Measurements from ENCODE around the gene INHA. TPM values are rescaled to one million over a fixed set of nuclear protein-coding genes. Genes with fewer than 3 reads are reported as not detected.

INHA gene
- total RNA-seq, 1 donor from 2014 or later, result not detected

DNA sequence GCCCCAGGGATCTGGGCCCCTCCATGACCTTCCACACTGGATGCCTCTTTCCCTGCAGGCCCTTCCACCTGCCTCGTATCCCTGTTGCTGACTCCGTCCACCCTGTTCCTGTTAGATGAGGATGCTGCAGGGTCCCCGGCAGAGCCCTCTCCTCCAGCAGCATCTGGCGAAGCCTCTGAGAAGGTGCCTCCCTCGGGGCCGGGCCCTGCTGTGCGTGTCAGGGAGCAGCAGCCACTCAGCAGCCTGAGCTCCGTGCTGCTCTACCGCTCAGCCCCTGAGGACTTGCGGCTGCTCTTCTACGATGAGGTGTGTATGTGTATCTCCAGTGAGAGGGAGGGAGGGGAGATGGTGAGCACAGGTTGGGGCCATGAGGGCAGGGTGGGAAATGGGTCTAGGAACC is 42.9 kb downstream of the INHA start:
- CTCF ChIA-PET, result no interaction called here
- no peak for ATAC-seq (ENCODE audit: low read depth)
- intact Hi-C loops (cut with micrococcal nuclease), result no loop called here

DNA sequence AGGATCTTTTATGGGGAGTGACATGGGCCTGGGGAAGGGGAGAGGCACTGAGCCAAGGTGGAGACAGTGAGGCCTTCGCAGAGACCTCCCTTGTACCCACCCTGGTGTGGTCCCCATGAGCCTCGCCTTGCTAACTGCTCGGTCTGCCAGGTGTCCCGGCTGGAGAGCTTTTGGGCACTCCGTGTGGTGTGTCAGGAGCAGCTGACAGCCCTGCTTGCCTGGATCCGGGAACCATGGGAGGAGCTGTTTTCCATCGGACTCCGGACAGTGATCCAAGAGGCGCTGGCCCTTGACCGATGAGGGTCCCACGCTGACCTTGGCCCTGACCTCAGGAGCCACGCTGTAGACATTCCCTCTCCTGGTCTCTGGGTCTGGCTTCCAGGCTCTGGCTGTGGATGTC is 43.8 kb downstream of the INHA start:
- POLR2A ChIA-PET, result interaction anchor here (1.3 kb wide), 1 partner anchor 18 kb away, joined by 5 read pairs; the partner anchor contains the start of gene STK11IP
- CTCF ChIA-PET, result no interaction called here
- TF ChIP-seq, protein P1, sequence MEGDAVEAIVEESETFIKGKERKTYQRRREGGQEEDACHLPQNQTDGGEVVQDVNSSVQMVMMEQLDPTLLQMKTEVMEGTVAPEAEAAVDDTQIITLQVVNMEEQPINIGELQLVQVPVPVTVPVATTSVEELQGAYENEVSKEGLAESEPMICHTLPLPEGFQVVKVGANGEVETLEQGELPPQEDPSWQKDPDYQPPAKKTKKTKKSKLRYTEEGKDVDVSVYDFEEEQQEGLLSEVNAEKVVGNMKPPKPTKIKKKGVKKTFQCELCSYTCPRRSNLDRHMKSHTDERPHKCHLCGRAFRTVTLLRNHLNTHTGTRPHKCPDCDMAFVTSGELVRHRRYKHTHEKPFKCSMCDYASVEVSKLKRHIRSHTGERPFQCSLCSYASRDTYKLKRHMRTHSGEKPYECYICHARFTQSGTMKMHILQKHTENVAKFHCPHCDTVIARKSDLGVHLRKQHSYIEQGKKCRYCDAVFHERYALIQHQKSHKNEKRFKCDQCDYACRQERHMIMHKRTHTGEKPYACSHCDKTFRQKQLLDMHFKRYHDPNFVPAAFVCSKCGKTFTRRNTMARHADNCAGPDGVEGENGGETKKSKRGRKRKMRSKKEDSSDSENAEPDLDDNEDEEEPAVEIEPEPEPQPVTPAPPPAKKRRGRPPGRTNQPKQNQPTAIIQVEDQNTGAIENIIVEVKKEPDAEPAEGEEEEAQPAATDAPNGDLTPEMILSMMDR (IDR thresholded peaks at IDR 0.05), result no peak

More for the DNA sequence above, 42.9 kb downstream of the INHA start:
- no peak overlapping the region for H3K27ac Mint-ChIP-seq
- H3K9me3 Mint-ChIP-seq, result no peaks in the 10 kb centered on the region
- H3K4me1 Mint-ChIP-seq, result peaks cover 12% of the 10 kb centered on the region
- H3K36me3 Mint-ChIP-seq (ENCODE audit: low read depth), result peaks cover 43% of the 10 kb centered on the region
- no peaks in the 10 kb centered on the region for H3K27me3 Mint-ChIP-seq
- no peak overlapping the region for H3K4me3 Mint-ChIP-seq
- TF ChIP-seq, protein P1 (IDR thresholded peaks at IDR 0.05), result no peak
- DNase-seq, result no peak
- POLR2A ChIA-PET, result interaction anchor here (1.3 kb wide), 1 partner anchor 18 kb away, joined by 5 read pairs; the partner anchor contains the start of gene STK11IP

DNA sequence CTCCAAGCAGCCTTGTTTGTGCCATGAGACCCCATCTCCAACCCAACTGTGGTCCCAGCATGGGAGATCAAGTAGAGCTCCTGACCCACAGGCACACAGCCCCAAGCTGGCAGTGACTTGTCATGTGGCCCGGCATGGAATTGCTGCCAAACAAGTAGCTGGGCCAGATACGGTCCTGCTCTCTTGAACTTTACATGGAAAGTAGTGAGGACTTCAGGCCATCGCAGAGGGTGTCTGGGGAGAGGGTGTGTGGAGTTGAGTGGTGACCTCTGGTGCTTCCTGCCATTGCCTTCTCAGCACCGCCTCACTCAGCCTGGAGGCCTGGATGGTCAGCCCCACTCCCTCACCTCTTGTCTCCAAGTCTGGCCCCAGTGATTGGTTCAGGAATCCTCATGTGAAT is 44.4 kb downstream of the INHA start:
- Mint-ChIP-seq H3K27ac (no peak overlapping the region), H3K36me3 (ENCODE audit: low read depth) (peaks cover 29% of the 10 kb centered on the region), H3K9me3 (no peaks in the 10 kb centered on the region), H3K27me3 (no peaks in the 10 kb centered on the region), H3K4me1 (peaks cover 10% of the 10 kb centered on the region), H3K4me3 (no peak overlapping the region)
- TF ChIP-seq, protein P1 (IDR thresholded peaks at IDR 0.05), result no peak
- intact Hi-C loops (cut with micrococcal nuclease), result no loop called here
- CTCF ChIA-PET, result no interaction called here
- POLR2A ChIA-PET, result no interaction called here
- no peak for DNase-seq
- ATAC-seq (ENCODE audit: low read depth), result no peak

More for the DNA sequence above, 43.8 kb downstream of the INHA start:
- no peak overlapping the region for H3K27ac Mint-ChIP-seq
- intact Hi-C loops (cut with micrococcal nuclease), result no loop called here
- H3K36me3 Mint-ChIP-seq (ENCODE audit: low read depth), result peaks cover 36% of the 10 kb centered on the region
- no peak for ATAC-seq (ENCODE audit: low read depth)
- no peaks in the 10 kb centered on the region for H3K9me3 Mint-ChIP-seq
- H3K27me3 Mint-ChIP-seq, result no peaks in the 10 kb centered on the region
- H3K4me1 Mint-ChIP-seq, result peaks cover 12% of the 10 kb centered on the region
- no peak for DNase-seq
- H3K4me3 Mint-ChIP-seq, result no peak overlapping the region

DNA sequence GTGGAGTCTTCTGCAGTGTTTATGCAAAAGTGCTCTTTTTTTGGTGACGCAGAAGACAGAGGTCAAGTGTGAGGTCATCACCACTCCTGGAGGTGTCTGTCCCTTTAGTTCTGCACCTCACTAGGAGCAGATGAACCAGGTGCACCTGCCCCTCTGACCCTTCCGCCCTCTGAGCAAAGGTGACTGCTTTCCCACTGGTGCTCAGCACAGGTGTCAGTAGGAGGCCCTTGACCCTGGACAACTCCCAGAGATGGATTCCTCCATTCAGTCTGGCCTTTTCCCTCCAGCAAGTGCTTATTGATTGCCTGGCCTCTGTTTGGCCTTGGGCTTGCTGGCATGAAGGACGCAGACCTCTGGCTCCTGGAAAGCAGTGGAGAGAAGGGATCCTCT is 46.6 kb downstream of the INHA start:
- TF ChIP-seq, protein P1 (IDR thresholded peaks at IDR 0.05), result no peak
- DNase-seq, result no peak
- ATAC-seq (ENCODE audit: low read depth), result no peak
- H3K27me3 Mint-ChIP-seq, result peaks cover 12% of the 10 kb centered on the region
- ChIA-PET POLR2A (no interaction called here), CTCF (no interaction called here)
- no peaks in the 10 kb centered on the region for H3K9me3 Mint-ChIP-seq
- no peaks in the 10 kb centered on the region for H3K4me1 Mint-ChIP-seq
- no peak overlapping the region for H3K4me3 Mint-ChIP-seq
- H3K36me3 Mint-ChIP-seq (ENCODE audit: low read depth), result peaks cover 18% of the 10 kb centered on the region
- intact Hi-C loops (cut with micrococcal nuclease), result no loop called here
- H3K27ac Mint-ChIP-seq, result no peak overlapping the region

DNA sequence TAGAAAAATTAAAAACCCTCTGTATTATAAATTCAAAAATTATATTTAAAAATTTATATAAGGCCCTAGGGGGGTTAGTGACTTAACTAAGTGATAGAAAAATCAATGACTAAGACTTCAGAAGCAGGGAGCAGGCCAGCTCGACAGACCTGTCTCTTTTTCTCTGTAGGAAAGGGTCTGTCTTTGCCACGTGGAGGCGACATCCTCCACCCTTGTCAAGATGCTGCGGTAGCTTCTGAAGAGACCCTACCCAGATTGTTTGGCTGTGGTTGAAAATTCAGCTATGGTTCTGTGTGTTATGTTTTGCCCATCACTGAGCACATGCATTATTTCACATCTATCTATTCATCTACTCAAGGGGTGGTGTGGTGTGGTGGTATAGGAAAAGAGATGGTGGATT is 47.1 kb downstream of the INHA start:
- Mint-ChIP-seq H3K9me3 (no peaks in the 10 kb centered on the region), H3K27me3 (peaks cover 13% of the 10 kb centered on the region), H3K36me3 (ENCODE audit: low read depth) (peaks cover 15% of the 10 kb centered on the region), H3K27ac (no peak overlapping the region), H3K4me3 (no peak overlapping the region), H3K4me1 (no peaks in the 10 kb centered on the region)
- intact Hi-C loops (cut with micrococcal nuclease), result no loop called here
- ChIA-PET CTCF (no interaction called here), POLR2A (no interaction called here)
- ATAC-seq (ENCODE audit: low read depth), result no peak
- no peak for DNase-seq
- TF ChIP-seq, protein P1 (IDR thresholded peaks at IDR 0.05), result no peak

Measured in activated B cell treated with CpG ODN at 0.5 μM for 24 hours (primary cell).